ENCODE data around the gene SOBP. TPM values are rescaled to one million over a fixed set of nuclear protein-coding genes. Genes with fewer than 3 reads are reported as not detected.
A peak's percentile ranks its signal among the peaks of the same experiment; 100 is the strongest.

SOBP gene
- total RNA-seq, 2 donors from 2014 or later = 1.5 to 1.9 TPM

- H3K4me1 ChIP-seq (ENCODE audit: control insufficient read depth, insufficient read depth, low read length) = no peaks in the 10 kb centered on the region
- Mint-ChIP-seq H3K4me3 (no peak overlapping the region), H3K36me3 (ENCODE audit: low read depth) (no peaks in the 10 kb centered on the region), H3K27ac (no peak overlapping the region), H3K4me1 (no peaks in the 10 kb centered on the region), H3K27me3 (ENCODE audit: insufficient read depth) (peaks cover 2% of the 10 kb centered on the region), H3K9me3 (no peaks in the 10 kb centered on the region)
- TF ChIP-seq CTCF (conservative IDR thresholded peaks at IDR 0.05) = no peak
- no peak overlapping the region for H3K27ac ChIP-seq (ENCODE audit: low read depth, low read length)
- no peak overlapping the region for H3K9ac ChIP-seq (ENCODE audit: extremely low read depth, low read length, poor library complexity, severe bottlenecking)
- H3K4me3 ChIP-seq (ENCODE audit: low read length) = no peak overlapping the region
- no peaks in the 10 kb centered on the region for H3K36me3 ChIP-seq (ENCODE audit: control insufficient read depth, insufficient read depth, low read length)
- 95 to 100% methylated on average over 1 to 2 of the region's 2 CpGs for WGBS, 2 experiments (ENCODE audit: insufficient coverage in 1 of 2, insufficient read length in 1 of 2)
- no peaks in the 10 kb centered on the region for H3K9me3 ChIP-seq (ENCODE audit: control insufficient read depth, low read length)
- DNase-seq = no peak
- no peaks in the 10 kb centered on the region for H3K27me3 ChIP-seq (ENCODE audit: control insufficient read depth, insufficient read depth, low read length, poor library complexity, severe bottlenecking)
These were observed 64.4 kb downstream of the SOBP start for GRCh38 chr6:107554326-107554725.

GRCh38 chr6:107554918-107555317, 65.0 kb downstream of the SOBP start:
- no peak for TF ChIP-seq CTCF (conservative IDR thresholded peaks at IDR 0.05)
- no peak for DNase-seq
- 97 to 100% methylated on average over 3 of the region's 3 CpGs for WGBS, 2 experiments (ENCODE audit: insufficient coverage in 1 of 2, insufficient read length in 1 of 2)
- Mint-ChIP-seq H3K4me3 (no peak overlapping the region), H3K27me3 (ENCODE audit: insufficient read depth) (peaks cover 2% of the 10 kb centered on the region), H3K27ac (no peak overlapping the region), H3K4me1 (no peaks in the 10 kb centered on the region), H3K36me3 (ENCODE audit: low read depth) (no peaks in the 10 kb centered on the region), H3K9me3 (no peaks in the 10 kb centered on the region)
- H3K4me3 ChIP-seq (ENCODE audit: low read length) = no peak overlapping the region
- peak overlapping the region; percentile 81 for H3K27ac ChIP-seq (ENCODE audit: low read depth, low read length)
- no peaks in the 10 kb centered on the region for H3K27me3 ChIP-seq (ENCODE audit: control insufficient read depth, insufficient read depth, low read length, poor library complexity, severe bottlenecking)
- no peaks in the 10 kb centered on the region for H3K4me1 ChIP-seq (ENCODE audit: control insufficient read depth, insufficient read depth, low read length)
- H3K9me3 ChIP-seq (ENCODE audit: control insufficient read depth, low read length) = no peaks in the 10 kb centered on the region
- no peaks in the 10 kb centered on the region for H3K36me3 ChIP-seq (ENCODE audit: control insufficient read depth, insufficient read depth, low read length)
- H3K9ac ChIP-seq (ENCODE audit: extremely low read depth, low read length, poor library complexity, severe bottlenecking) = no peak overlapping the region

GRCh38 chr6:107555449-107555848, 65.5 kb downstream of the SOBP start:
- Mint-ChIP-seq H3K4me3 (no peak overlapping the region), H3K9me3 (no peaks in the 10 kb centered on the region), H3K4me1 (no peaks in the 10 kb centered on the region), H3K27me3 (ENCODE audit: insufficient read depth) (peaks cover 2% of the 10 kb centered on the region), H3K36me3 (ENCODE audit: low read depth) (no peaks in the 10 kb centered on the region), H3K27ac (no peak overlapping the region)
- Histone ChIP-seq H3K27me3 (ENCODE audit: control insufficient read depth, insufficient read depth, low read length, poor library complexity, severe bottlenecking) (no peaks in the 10 kb centered on the region), H3K4me3 (ENCODE audit: low read length) (no peak overlapping the region), H3K27ac (ENCODE audit: low read depth, low read length) (peak overlapping the region; percentile 81), H3K4me1 (ENCODE audit: control insufficient read depth, insufficient read depth, low read length) (no peaks in the 10 kb centered on the region), H3K9ac (ENCODE audit: extremely low read depth, low read length, poor library complexity, severe bottlenecking) (no peak overlapping the region), H3K36me3 (ENCODE audit: control insufficient read depth, insufficient read depth, low read length) (no peaks in the 10 kb centered on the region), H3K9me3 (ENCODE audit: control insufficient read depth, low read length) (no peaks in the 10 kb centered on the region)
- 92 to 94% methylated on average over 3 to 7 of the region's 7 CpGs for WGBS, 2 experiments (ENCODE audit: insufficient coverage in 1 of 2, insufficient read length in 1 of 2)
- no peak for TF ChIP-seq CTCF (conservative IDR thresholded peaks at IDR 0.05)
- no peak for DNase-seq

Measured in endodermal cell (in vitro differentiated cells).